Measurements from ENCODE around the gene FCER2.
"Not testable (repeated sequence)": the region's sequence is repeated elsewhere in the genome, so short reads cannot be mapped to it uniquely, and the experiment has no call there.

The FCER2 gene, protein sequence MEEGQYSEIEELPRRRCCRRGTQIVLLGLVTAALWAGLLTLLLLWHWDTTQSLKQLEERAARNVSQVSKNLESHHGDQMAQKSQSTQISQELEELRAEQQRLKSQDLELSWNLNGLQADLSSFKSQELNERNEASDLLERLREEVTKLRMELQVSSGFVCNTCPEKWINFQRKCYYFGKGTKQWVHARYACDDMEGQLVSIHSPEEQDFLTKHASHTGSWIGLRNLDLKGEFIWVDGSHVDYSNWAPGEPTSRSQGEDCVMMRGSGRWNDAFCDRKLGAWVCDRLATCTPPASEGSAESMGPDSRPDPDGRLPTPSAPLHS

GRCh38 chr19:7701654-7702457 is at the start of gene FCER2:
Gene FCER2 (minus strand): TSS chr19:7702131. CDS start chr19:7699760, 2,371 bp downstream.
- DNase-seq, result no peak

DNA sequence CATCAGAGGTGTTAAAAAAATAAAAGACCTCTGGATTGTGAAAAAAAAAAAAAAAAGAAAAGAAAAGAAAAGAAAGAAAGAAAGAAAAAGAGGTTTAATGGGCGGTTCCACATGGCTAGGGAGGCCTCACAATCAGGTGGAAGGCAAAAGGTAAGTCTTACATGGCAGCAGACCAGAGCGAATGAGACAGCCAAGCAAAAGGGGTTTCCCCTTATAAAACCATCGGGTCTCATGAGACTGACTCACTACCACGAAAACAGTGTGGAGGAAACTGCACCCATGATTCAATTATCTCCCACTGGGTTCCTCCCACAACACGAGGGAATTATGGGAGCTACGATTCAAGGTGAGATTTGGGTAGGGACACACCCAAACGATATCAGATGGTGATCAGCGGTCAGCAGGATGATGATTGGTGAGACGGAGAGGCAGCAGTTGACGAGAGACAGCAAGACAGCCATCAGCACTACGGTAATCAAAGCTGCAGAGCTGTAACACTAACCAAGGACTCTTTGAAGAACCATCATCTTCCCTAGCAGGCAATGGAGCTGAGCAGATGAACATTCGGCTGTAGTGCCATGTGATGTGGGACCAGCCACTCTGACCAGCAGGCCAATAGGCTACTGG is 49.3 kb upstream of the FCER2 start:
- peak; percentile 58 to 62 for DNase-seq

GRCh38 chr19:7748756-7749155 is 46.8 kb upstream of the FCER2 start:
- no peak for DNase-seq

DNA sequence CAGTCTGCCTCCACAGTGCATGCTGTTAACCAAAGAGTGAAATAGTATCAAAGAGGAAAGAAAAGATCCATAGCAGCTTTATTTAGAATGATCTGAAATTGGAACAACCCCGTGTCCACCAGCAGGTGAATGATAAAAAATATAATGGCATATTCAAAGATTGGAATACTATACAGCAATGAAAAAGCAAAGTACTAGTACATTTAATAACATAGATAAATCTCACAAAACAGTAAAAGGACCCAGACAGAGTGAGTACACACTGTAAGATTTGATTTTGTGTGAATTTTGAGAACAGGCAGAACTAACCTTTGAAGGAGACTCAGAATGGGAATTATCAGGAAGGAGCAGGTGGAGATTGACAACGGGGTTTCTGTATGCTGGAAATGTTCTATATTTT is 46.2 kb upstream of the FCER2 start:
- no peak for DNase-seq

- no peak for DNase-seq
Measured at GRCh38 chr19:7746903-7747884, 45.3 kb upstream of the FCER2 start, which contains the start of gene CD209. Gene CD209 (minus strand): TSS chr19:7747534. CDS start chr19:7747511, 23 bp downstream.

GRCh38 chr19:7746306-7746705 is 44.4 kb upstream of the FCER2 start:
- not testable (repeated sequence) for DNase-seq

- DNase-seq, result no peak
Measured at GRCh38 chr19:7744871-7745650, 43.1 kb upstream of the FCER2 start.

DNA sequence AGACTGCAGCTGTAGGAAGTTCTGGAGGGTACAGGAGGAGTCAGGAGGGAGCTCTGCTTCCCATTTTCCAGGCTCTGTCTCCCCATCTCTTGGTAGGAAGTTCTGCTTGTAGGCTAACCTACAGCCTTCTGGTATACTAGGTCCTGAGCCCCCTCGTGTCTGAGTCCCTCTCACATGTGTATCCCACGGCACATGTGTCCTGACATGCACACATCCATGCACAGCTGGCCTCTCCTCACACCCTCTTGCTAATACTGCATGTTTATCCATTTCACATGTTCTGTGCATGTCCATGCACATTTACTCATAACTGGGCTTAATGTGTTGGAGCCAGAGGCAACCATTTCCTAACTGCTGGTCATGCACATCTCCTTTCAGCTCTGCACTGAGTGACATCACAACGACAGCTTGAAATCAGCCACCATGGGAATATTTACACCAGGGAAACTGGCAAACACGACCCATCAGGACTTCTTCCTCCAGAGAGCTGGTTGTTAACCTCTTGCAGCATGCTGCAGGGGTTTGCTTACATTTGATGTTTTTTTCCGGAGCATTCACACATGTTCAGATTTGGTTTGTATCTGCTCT is 42.4 kb upstream of the FCER2 start:
- DNase-seq, result no peak

DNA sequence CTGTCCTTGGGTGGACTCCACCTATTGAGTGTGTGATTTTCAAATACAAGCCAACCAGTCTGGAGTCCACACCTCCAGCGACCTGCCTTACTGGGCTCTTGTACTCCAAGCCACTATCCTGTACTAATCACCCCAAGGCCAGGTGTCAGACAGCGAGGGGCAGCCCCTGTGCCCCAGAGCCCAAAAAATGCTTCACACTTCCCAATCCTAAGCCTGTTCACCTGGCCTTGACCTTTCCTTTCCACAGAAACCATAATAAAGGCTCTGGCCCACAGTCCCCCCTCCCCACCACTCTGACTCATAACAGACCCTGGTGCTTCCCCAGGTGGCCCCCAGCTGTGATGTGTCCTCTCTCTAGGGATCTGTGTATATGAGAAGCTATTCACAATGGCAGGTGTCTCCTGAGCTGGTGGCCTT is 41.5 kb upstream of the FCER2 start:
- peak; percentile 59 to 63 for DNase-seq

DNA sequence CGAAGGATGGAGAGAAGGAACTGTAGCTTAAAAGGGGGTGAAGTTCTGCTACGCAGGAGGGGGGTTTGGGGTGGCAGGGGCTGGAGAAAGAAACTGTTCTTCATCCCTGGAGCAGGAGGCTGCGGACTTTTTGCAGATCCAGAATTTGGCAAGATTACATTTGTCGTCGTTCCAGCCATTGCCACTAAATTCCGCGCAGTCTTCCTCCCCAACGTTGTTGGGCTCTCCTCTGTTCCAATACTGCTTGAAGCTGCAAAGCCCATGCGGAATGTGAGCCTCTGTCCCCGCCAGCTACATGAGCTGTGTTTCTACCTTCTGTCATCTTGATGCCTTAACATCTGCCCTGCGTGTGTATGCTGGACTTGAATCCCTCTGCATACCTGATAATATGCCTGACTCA is 41.1 kb upstream of the FCER2 start:
- no peak for DNase-seq

GRCh38 chr19:7742575-7742974 is 40.6 kb upstream of the FCER2 start:
- no peak for DNase-seq

DNA sequence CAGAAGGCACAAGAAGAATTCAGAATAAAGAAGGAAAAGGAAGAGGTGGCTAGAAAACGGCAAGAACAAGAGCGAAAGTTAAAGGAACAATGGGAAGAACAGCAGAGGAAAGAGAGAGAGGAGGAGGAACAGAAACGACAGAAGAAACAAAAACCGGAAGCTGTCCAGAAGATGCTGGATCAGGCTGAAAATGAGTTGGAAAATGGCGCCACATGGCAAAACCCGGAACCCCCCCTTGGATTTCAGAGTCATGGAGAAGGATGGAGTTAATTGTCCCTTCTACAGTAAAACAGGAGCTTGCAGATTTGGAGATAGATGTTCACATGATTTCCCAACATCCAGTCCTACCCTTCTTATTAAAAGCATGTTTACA is 38.7 kb upstream of the FCER2 start:
- DNase-seq, result no peak

GRCh38 chr19:7739801-7740681 is 38.1 kb upstream of the FCER2 start:
- DNase-seq, result no peak

DNA sequence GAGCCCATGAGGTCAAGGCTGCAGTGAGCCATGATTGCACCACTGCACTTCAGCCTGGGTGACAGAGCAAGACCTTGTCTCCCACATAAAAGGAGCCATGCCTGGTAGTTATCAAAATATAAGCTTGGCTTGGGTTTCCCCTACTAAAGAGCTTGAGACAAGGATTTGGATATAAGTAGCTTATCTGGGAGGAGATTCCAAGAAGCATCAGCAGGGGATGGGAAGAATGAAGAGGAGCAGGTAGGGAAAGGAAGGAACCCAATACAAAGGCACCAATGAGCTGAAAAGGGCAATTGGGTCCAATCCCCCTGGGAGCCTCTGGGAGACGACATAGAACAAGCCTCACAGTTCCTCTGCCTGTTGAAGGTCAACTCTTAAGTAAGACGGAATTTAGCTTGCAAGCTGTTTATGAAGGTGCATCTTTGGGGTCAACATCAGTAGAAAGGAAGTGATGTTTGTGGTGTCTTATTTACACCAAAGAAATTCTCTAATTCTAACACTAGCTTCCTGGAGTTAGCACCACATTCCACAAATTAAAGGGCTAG is 37.4 kb upstream of the FCER2 start:
- no peak for DNase-seq

DNA sequence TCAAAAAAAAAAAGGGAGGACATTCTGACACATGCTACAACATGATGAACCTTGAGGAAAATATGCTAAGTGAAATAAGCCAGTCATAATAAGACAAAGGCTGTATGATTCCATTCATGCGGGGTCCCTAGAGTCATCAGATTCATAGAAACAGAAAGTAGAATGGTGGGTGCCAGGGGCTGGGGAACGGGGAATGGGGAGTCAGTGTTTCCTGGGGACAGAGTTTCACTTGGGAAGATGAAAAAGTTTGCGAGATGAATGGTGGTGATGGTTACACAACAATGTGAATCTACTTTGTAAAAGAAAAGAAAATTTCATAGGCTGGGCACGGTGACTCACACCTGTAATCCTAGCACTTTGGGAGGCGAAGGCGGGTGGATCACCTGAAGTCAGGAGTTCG is 36.1 kb upstream of the FCER2 start:
- DNase-seq, result peak; percentile 47

GRCh38 chr19:7737215-7737614 is 35.3 kb upstream of the FCER2 start:
- DNase-seq, result no peak

- no peak for DNase-seq
Measured at GRCh38 chr19:7736148-7736547, 34.2 kb upstream of the FCER2 start.

GRCh38 chr19:7734220-7735203 is 32.6 kb upstream of the FCER2 start:
- DNase-seq, result no peak

DNA sequence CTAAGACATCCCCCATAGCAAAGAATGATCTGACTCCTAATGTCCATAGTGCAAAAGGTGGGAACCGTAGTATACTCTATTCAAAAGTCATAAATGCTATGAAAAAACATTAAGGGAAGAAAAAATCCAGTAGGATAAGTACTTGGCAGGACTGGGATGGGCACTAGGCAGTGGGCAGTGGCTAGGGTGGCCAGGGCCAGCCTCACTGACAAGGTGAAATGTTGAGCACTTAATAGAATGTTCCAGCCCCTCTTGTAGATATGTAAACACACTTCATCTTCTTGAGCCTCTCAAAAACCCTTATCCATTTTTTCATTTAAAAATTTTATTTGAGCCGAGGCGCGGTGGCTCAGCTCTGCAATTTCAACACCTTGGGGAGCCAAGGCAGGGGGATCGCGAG is 31.4 kb upstream of the FCER2 start:
- no peak for DNase-seq

Measured in activated T-cell treated with anti-CD3 and anti-CD28 coated beads, Interleukin-2, amount 50 U/mL, for 48 hours (primary cell).